ENCODE measurements around the gene PIGQ.

PIGQ gene

DNA sequence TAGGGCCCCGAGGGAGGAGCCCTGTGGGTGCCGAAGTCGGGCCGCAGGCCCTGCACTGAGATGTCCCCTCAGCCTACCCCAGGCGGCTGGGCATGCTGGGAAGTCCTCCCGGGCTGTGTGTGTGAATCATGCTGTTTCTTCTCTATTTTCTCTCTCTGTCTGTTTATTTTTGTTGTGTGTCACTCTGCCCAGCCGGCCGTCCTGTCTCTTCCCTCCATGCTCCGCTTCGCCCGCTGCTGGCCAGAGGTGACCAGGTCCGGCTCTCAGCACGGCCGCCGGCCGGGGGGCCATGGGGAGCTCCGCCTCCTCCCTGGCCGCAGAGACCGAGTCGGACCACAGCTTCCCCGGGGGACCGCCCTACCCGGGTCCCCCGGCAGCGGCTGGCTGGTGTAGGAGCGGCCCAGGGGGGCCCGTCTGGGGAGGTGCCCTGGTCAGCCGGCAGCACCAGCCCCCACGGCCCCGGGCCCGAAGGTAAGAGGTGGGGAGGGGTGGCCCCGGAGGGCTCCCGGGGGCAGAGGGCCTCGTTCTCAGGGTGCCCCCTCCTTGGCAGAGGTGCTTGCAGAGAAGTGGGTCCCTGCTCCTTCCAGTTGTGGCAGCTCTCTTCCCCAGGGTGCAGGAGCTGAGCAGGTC, 29.8 kb upstream of the PIGQ start:
- no peak for DNase-seq (ENCODE audit: low read depth, low spot score)
- POLR2A ChIA-PET, result no interaction called here
- no peak overlapping the region for H3K4me3 ChIP-seq (ENCODE audit: low read depth, low read length)
- TF ChIP-seq, protein P1, sequence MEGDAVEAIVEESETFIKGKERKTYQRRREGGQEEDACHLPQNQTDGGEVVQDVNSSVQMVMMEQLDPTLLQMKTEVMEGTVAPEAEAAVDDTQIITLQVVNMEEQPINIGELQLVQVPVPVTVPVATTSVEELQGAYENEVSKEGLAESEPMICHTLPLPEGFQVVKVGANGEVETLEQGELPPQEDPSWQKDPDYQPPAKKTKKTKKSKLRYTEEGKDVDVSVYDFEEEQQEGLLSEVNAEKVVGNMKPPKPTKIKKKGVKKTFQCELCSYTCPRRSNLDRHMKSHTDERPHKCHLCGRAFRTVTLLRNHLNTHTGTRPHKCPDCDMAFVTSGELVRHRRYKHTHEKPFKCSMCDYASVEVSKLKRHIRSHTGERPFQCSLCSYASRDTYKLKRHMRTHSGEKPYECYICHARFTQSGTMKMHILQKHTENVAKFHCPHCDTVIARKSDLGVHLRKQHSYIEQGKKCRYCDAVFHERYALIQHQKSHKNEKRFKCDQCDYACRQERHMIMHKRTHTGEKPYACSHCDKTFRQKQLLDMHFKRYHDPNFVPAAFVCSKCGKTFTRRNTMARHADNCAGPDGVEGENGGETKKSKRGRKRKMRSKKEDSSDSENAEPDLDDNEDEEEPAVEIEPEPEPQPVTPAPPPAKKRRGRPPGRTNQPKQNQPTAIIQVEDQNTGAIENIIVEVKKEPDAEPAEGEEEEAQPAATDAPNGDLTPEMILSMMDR (IDR thresholded peaks at IDR 0.05; ENCODE audit: insufficient read depth, low read length, missing control alignments), result peak; percentile 23
- CTCF ChIA-PET, result interaction anchor here (1.0 to 2.4 kb wide), 2 partner anchors 13 to 127 kb away, joined by 3 to 7 read pairs; partner anchors contain the start of gene CAPN15

DNA sequence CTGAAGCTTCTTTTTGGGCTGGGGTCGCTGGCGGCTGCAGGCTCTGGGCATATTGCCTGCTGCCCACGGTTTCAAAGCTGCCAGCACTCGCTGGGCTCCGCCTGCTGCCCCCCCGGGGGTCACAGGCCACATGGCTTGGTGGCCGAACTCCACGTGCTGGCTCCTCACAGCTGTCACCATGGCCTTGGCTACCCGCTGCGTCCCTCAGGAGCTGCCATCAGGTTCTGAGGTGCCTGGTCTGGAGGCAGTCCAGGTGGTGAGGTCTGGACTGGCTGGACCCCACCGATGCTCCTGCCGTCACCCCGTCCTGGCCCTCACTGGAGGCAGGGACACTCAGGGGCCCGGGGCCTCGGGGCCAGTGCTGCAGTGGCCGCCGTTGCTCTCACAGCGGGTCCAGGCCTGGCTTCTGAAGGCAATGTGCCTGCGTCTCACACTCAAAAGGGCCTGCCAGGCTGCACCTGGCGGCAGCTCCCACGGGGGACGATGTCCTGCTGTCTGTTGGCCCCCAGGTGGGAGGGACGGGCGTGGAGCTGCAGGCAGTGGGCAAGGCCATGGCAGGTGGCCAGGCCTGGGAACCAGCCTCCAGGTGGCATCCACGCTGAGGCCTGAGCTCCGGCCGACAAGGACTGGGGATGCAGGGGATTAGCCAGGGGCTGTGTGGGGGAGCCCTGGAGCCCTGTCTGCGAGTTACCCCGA, 29.0 kb upstream of the PIGQ start:
- TF ChIP-seq, protein P1 (IDR thresholded peaks at IDR 0.05; ENCODE audit: insufficient read depth, low read length, missing control alignments), result no peak
- CTCF ChIA-PET, result interaction anchor here (1.0 to 2.4 kb wide), 2 partner anchors 13 to 127 kb away, joined by 3 to 7 read pairs; partner anchors contain the start of gene CAPN15
- no peak overlapping the region for H3K4me3 ChIP-seq (ENCODE audit: low read depth, low read length)
- POLR2A ChIA-PET, result no interaction called here
- no peak for DNase-seq (ENCODE audit: low read depth, low spot score)

DNA sequence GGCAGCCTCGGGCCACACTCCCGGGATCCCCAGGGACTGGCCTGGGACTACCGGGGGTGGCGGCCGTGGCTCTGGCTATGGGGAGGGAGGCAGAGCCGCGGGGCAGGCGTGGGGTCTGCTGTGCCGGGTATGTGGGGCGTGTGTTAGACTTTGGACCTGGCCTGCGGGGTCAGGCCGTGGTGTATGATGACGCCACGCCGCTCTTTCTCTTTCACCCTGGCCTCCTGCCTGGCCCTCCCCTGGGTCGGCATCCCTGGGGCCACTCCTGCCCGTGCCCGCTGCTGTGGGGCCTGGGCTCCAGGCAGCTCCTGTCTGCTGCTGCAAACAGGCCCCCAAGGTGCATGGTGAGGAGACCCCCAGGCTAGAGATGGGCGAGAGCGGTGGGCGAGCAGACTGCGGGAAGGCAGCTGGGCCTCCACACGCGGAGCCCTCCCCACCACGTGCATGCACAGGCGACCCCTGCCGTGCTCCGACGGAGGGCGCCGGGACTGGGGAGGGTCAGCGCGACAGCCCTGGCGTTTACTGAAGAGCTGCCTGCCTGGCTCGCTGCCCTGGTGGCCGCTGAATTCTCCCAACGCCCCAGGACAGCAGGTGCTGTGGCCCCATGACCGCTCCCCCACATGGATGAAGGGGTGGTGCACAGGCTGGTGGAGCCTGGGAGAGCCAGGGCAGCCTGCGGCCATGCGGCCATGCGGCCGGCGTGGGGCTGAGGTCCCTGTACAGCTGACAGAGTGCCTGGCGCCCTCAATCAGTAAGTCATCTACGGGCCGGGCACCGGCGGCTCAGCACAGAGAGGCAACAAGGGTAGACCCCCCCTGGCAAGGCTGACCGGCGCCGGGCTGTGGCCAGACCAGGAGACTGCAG, 26.2 kb upstream of the PIGQ start:
- ChIA-PET POLR2A (no interaction called here), CTCF (interaction anchor here (1.0 to 1.6 kb wide), 2 partner anchors 11 to 42 kb away, joined by 3 to 7 read pairs; no protein-coding TSS in a partner anchor)
- no peak for DNase-seq (ENCODE audit: low read depth, low spot score)
- no peak overlapping the region for H3K4me3 ChIP-seq (ENCODE audit: low read depth, low read length)
- TF ChIP-seq, protein P1 (IDR thresholded peaks at IDR 0.05; ENCODE audit: insufficient read depth, low read length, missing control alignments), result no peak

DNA sequence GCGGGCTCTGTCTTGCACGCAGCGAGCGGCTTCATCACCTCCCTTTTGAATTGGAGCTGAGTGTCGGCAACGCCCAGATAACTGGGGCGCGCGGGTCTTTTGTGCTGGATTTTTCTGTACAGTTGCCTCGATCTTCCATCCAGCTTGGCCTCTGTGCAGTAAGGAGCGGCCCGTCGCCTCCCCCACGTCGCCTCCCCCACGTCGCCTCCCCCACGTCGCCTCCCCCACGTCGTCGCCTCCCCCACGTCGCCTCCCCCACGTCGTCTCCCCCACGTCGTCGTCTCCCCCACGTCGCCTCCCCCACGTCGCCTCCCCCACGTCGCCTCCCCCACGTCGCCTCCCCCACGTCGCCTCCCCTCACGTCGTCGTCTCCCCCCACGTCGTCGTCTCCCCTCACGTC, 25.3 kb upstream of the PIGQ start:
- no peak for DNase-seq (ENCODE audit: low read depth, low spot score)
- ChIA-PET CTCF (interaction anchor here (1.0 to 1.6 kb wide), 2 partner anchors 10 to 41 kb away, joined by 3 to 7 read pairs; no protein-coding TSS in a partner anchor), POLR2A (no interaction called here)
- TF ChIP-seq, protein P1 (IDR thresholded peaks at IDR 0.05; ENCODE audit: insufficient read depth, low read length, missing control alignments), result no peak
- no peak overlapping the region for H3K4me3 ChIP-seq (ENCODE audit: low read depth, low read length)

DNA sequence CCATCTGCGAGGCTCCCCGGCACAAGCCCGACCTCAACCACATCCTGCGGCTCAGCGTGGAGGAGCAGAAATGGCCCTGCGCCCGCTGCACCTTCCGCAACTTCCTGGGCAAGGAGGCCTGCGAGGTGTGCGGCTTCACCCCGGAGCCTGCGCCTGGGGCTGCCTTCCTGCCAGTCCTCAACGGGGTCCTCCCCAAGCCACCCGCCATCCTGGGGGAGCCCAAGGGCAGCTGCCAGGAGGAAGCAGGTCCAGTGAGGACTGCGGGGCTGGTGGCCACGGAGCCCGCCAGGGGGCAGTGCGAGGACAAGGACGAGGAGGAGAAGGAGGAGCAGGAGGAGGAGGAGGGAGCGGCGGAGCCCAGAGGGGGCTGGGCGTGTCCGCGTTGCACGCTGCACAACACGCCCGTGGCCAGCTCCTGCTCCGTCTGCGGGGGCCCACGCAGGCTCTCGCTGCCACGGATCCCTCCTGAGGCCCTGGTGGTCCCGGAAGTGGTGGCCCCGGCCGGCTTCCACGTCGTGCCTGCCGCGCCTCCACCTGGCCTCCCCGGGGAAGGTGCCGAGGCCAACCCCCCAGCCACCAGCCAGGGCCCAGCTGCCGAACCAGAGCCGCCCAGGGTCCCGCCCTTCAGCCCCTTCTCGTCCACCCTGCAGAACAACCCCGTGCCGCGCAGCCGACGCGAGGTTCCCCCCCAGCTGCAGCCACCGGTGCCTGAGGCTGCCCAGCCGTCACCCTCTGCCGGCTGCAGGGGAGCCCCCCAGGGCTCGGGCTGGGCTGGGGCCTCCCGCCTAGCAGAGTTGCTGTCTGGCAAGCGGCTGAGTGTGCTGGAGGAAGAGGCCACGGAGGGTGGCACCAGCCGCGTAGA, 22.6 kb upstream of the PIGQ start:
- TF ChIP-seq, protein P1 (IDR thresholded peaks at IDR 0.05; ENCODE audit: insufficient read depth, low read length, missing control alignments), result peak; percentile 42
- POLR2A ChIA-PET, result no interaction called here
- DNase-seq (ENCODE audit: low read depth, low spot score), result no peak
- H3K4me3 ChIP-seq (ENCODE audit: low read depth, low read length), result no peak overlapping the region
- CTCF ChIA-PET, result interaction anchor here (1.2 to 1.6 kb wide), 2 partner anchors 8 to 10 kb away, joined by 4 to 6 read pairs; no protein-coding TSS in a partner anchor
